Measurements from ENCODE around the gene MTHFR.

DNA sequence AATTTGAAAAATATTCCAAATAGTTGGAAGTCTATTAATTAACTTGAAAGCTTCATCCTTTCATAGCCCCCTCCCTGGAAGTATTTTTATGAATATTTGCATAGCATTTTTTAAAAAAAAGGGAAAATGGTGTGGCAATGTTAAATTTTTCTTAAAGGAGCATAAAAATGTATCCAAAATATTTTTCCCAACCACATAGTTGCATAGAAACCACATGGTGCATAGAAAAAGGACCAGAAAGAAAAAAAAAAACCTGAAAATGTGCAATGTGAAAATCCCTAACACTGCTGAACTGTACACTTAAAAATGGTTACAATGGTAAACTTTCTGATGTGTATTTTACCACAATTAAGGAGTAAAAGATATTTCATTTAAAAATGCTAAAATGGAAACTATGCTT is 35.8 kb downstream of the MTHFR start:
- TF ChIP-seq POLR2A (IDR thresholded peaks at IDR 0.05), result no peak
- TF ChIP-seq CTCF (IDR thresholded peaks at IDR 0.05), result no peak
